ENCODE results near the gene KCNH3.
A peak's percentile ranks its signal among the peaks of the same experiment; 100 is the strongest.

KCNH3 gene

GRCh38 chr12:49557917-49558215 is 19.0 kb downstream of the KCNH3 start:
- no peak for DNase-seq (ENCODE audit: extremely low read depth in 1 of 2, low read depth in 1 of 2)

- DNase-seq (ENCODE audit: extremely low read depth in 1 of 2, low read depth in 1 of 2), result no peak
Measured at GRCh38 chr12:49558526-49558925, 19.7 kb downstream of the KCNH3 start.

GRCh38 chr12:49559011-49559675 is 20.3 kb downstream of the KCNH3 start:
- DNase-seq (ENCODE audit: extremely low read depth in 1 of 2, low read depth in 1 of 2), result no peak

GRCh38 chr12:49560695-49561094 is 21.9 kb downstream of the KCNH3 start:
- DNase-seq (ENCODE audit: extremely low read depth in 1 of 2, low read depth in 1 of 2), result no peak

- DNase-seq (ENCODE audit: extremely low read depth in 1 of 2, low read depth in 1 of 2), result no peak
Measured at GRCh38 chr12:49562233-49562632, 23.4 kb downstream of the KCNH3 start.

- no peak for DNase-seq (ENCODE audit: extremely low read depth in 1 of 2, low read depth in 1 of 2)
Measured at GRCh38 chr12:49562831-49563230, 24.0 kb downstream of the KCNH3 start.

- no peak for DNase-seq (ENCODE audit: extremely low read depth in 1 of 2, low read depth in 1 of 2)
Measured at GRCh38 chr12:49563951-49564685, 25.3 kb downstream of the KCNH3 start.

GRCh38 chr12:49564686-49565405 is 26.0 kb downstream of the KCNH3 start:
- DNase-seq (ENCODE audit: extremely low read depth in 1 of 2, low read depth in 1 of 2), result no peak

- DNase-seq (ENCODE audit: extremely low read depth in 1 of 2, low read depth in 1 of 2), result no peak
Measured at GRCh38 chr12:49565406-49566265, 26.8 kb downstream of the KCNH3 start.

- DNase-seq (ENCODE audit: extremely low read depth in 1 of 2, low read depth in 1 of 2), result no peak
Measured at GRCh38 chr12:49566361-49566760, 27.5 kb downstream of the KCNH3 start.

- DNase-seq (ENCODE audit: extremely low read depth in 1 of 2, low read depth in 1 of 2), result no peak
Measured at GRCh38 chr12:49567302-49567610, 28.4 kb downstream of the KCNH3 start.

GRCh38 chr12:49567611-49568441 is 29.0 kb downstream of the KCNH3 start, which contains the start of gene MCRS1:
TSS of gene MCRS1 (minus strand) at chr12:49568142. CDS start at chr12:49566731, 1,411 bp downstream.
- DNase-seq (ENCODE audit: extremely low read depth in 1 of 2, low read depth in 1 of 2), result peak; percentile 75 to 82

- no peak for DNase-seq (ENCODE audit: extremely low read depth in 1 of 2, low read depth in 1 of 2)
Measured at GRCh38 chr12:49568442-49569162, 29.8 kb downstream of the KCNH3 start.

- no peak for DNase-seq (ENCODE audit: extremely low read depth in 1 of 2, low read depth in 1 of 2)
Measured at GRCh38 chr12:49577589-49578315, 38.9 kb downstream of the KCNH3 start.

- no peak for DNase-seq (ENCODE audit: extremely low read depth in 1 of 2, low read depth in 1 of 2)
Measured at GRCh38 chr12:49578471-49579112, 39.8 kb downstream of the KCNH3 start.

- peak in 1 of 2 donors; percentile 35 for DNase-seq (ENCODE audit: extremely low read depth in 1 of 2, low read depth in 1 of 2)
Measured at GRCh38 chr12:49580572-49581535, 42.0 kb downstream of the KCNH3 start.

GRCh38 chr12:49582201-49582600 is 43.4 kb downstream of the KCNH3 start:
- no peak for DNase-seq (ENCODE audit: extremely low read depth in 1 of 2, low read depth in 1 of 2)

Data from activated CD8-positive, alpha-beta memory T cell treated with anti-CD3 and anti-CD28 coated beads for 1 hour (primary cell).